Breast epithelium (tissue), 4 donors: ENCODE data around the gene CPLANE2. TPM values are rescaled to one million over a fixed set of nuclear protein-coding genes. Genes with fewer than 3 reads are reported as not detected.
"Not testable (repeated sequence)": the region's sequence is repeated elsewhere in the genome, so short reads cannot be mapped to it uniquely, and the experiment has no call there.

Experiments
- DNase-seq, 2 donors: peaks; one replicate each; pipeline ENCODE4 v3.0.0-alpha.2; 2019; ENCODE audit warnings: low spot score in 2 of 2
- H3K27ac ChIP-seq, 2 donors: fragments of 200-600 bp; sonication (generic) in 1 of 2; one replicate each; pipeline ENCODE4 v1.5.1; 2016 to 2019; ENCODE audit warnings: mild to moderate bottlenecking in 1 of 2
- H3K27me3 ChIP-seq, 2 donors: fragments of 200-600 bp; sonication (generic) in 1 of 2; one replicate each; pipeline versions ENCODE4 v1.5.1 to v1.6.0; 2017 to 2019; ENCODE audit warnings: control low read depth in 1 of 2, mild to moderate bottlenecking in 1 of 2
- H3K36me3 ChIP-seq: fragments of 200-600 bp; one replicate; pipeline ENCODE4 v1.5.1; 2019
- H3K4me1 ChIP-seq, 2 donors: fragments of 200-600 bp; sonication (generic); one replicate each; pipeline ENCODE4 v1.5.1; 2016 to 2019; ENCODE audit warnings: control low read depth in 1 of 2
- H3K4me3 ChIP-seq, 3 donors: fragments of 200-600 bp; sonication (generic); 1 replicate in 2 of 3; 2 replicates in 1 of 3; pipeline ENCODE4 v1.5.1; 2016 to 2019; ENCODE audit warnings: mild to moderate bottlenecking in 3 of 3, moderate library complexity in 2 of 3
- H3K9me3 ChIP-seq, 2 donors: fragments of 200-600 bp; sonication (generic) in 1 of 2; one replicate each; pipeline ENCODE4 v1.5.1; 2016 to 2019; ENCODE audit warnings: control low read depth in 1 of 2
- CTCF ChIP-seq, 3 donors: fragments of 450-650 bp; IDR thresholded peaks; one replicate each; pipeline ENCODE4 v1.5.1; 2016 to 2017; ENCODE audit warnings: antibody characterized with exemption in 3 of 3, mild to moderate bottlenecking in 3 of 3, moderate library complexity in 3 of 3
- POLR2A ChIP-seq: fragments of 450-650 bp; IDR thresholded peaks from one replicate; pipeline ENCODE4 v1.6.1; 2016; ENCODE audit warnings: antibody characterized with exemption, mild to moderate bottlenecking, moderate library complexity
- POLR2AphosphoS5 ChIP-seq, 3 donors: sonication (generic); formaldehyde crosslinking; IDR thresholded peaks; one replicate each; pipeline ENCODE4 v1.6.1; 2017; ENCODE audit warnings: antibody characterized with exemption in 3 of 3
- intact Hi-C: fragments of 100-400 bp; cut with DNase I; formaldehyde crosslinking; loops from one replicate; pipeline ENCODE4 v1.15.1; 2023; ENCODE audit warnings: low total_unique reads
- total RNA-seq, 3 donors: library from RNA; depleted of rRNA; stranded (reverse); fragments of >200 nt; gene quantifications; one replicate each; pipeline ENCODE4 v1.1.0, GENCODE V29; 2016

The CPLANE2 gene
- total RNA-seq, 3 donors from 2014 or later: 4.3 to 9.5 (median 8.2) TPM

GRCh38 chr1:16217061-16217785, 19.8 kb downstream of the CPLANE2 start:
- Histone ChIP-seq H3K9me3 (no peaks in the 10 kb centered on the region), H3K36me3 (no peaks in the 10 kb centered on the region), H3K27ac (peak overlapping the region; percentile 77 to 88), H3K4me1 (no peaks in the 10 kb centered on the region), H3K27me3 (no peaks in the 10 kb centered on the region), H3K4me3 (peak overlapping the region; percentile 45 to 73 (median 49))
- peak; percentile 97 to 99 for DNase-seq
- TF ChIP-seq POLR2A (no peak), POLR2AphosphoS5 (IDR thresholded peaks at IDR 0.05) (peak in 2 of 3 donors; percentile 27 to 41), CTCF (IDR thresholded peaks at IDR 0.05) (no peak)
- intact Hi-C loops: no loop called here

GRCh38 chr1:16215882-16216753, 20.9 kb downstream of the CPLANE2 start:
- no peaks in the 10 kb centered on the region for H3K9me3 ChIP-seq
- no peaks in the 10 kb centered on the region for H3K36me3 ChIP-seq
- H3K4me3 ChIP-seq: peak overlapping the region; percentile 45 to 73 (median 49)
- intact Hi-C loops: no loop called here
- DNase-seq: peak; percentile 72 to 73
- H3K27me3 ChIP-seq: no peaks in the 10 kb centered on the region
- peak overlapping the region; percentile 77 to 88 for H3K27ac ChIP-seq
- peaks cover 0 to 8% of the 10 kb centered on the region in 2 donors for H3K4me1 ChIP-seq
- no peak for TF ChIP-seq POLR2AphosphoS5 (IDR thresholded peaks at IDR 0.05)
- TF ChIP-seq CTCF (IDR thresholded peaks at IDR 0.05): no peak
- no peak for TF ChIP-seq POLR2A

GRCh38 chr1:16215240-16215639, 21.7 kb downstream of the CPLANE2 start:
- H3K4me3 ChIP-seq, DNase-seq, intact Hi-C loops, H3K9me3 ChIP-seq, H3K36me3 ChIP-seq, H3K27me3 ChIP-seq, H3K4me1 ChIP-seq, H3K27ac ChIP-seq: not testable (repeated sequence)

- DNase-seq, H3K27ac ChIP-seq, intact Hi-C loops, H3K27me3 ChIP-seq, H3K4me3 ChIP-seq, H3K9me3 ChIP-seq, H3K36me3 ChIP-seq: not testable (repeated sequence)
- peaks cover 0 to 17% of the 10 kb centered on the region in 2 donors for H3K4me1 ChIP-seq
Measured at GRCh38 chr1:16213544-16213943, 23.4 kb downstream of the CPLANE2 start.

GRCh38 chr1:16213013-16213412, 24.0 kb downstream of the CPLANE2 start:
- intact Hi-C loops: no loop called here
- DNase-seq: no peak
- Histone ChIP-seq H3K27ac (peak overlapping the region; percentile 59 to 68), H3K4me3 (no peak overlapping the region), H3K4me1 (peaks cover 0 to 17% of the 10 kb centered on the region in 2 donors), H3K27me3 (no peaks in the 10 kb centered on the region), H3K9me3 (no peaks in the 10 kb centered on the region), H3K36me3 (no peaks in the 10 kb centered on the region)
- no peak for TF ChIP-seq CTCF (IDR thresholded peaks at IDR 0.05)
- TF ChIP-seq POLR2A: no peak
- TF ChIP-seq POLR2AphosphoS5 (IDR thresholded peaks at IDR 0.05): no peak
